GM12878 (cell line): ENCODE results near the gene SCNN1B.

Source experiments
- FOXK2 ChIP-seq: fragments of 450-650 bp; IDR thresholded peaks from 2 replicates; pipeline ENCODE4 v1.6.1; 2017; ENCODE audit warnings: mild to moderate bottlenecking, moderate library complexity
- HDGF ChIP-seq: fragments of 450-650 bp; IDR thresholded peaks from 2 replicates; pipeline ENCODE4 v1.6.1; 2016; ENCODE audit warnings: antibody characterized with exemption
- NFIC ChIP-seq: IDR thresholded peaks from 2 replicates; pipeline ENCODE4 v1.6.1; 2012; ENCODE audit warnings: low read depth, mild to moderate bottlenecking, inconsistent platforms, low read length, moderate library complexity
- POLR2AphosphoS2 ChIP-seq: IDR thresholded peaks from 2 replicates; pipeline ENCODE4 v1.6.1; 2011; ENCODE audit warnings: low read depth, mild to moderate bottlenecking, low read length, improper control_type of control experiment, moderate library complexity
- SIN3A ChIP-seq: IDR thresholded peaks from 2 replicates; pipeline ENCODE4 v1.6.1; 2012; ENCODE audit warnings: low read depth, low read length, improper control_type of control experiment
- TCF12 ChIP-seq: IDR thresholded peaks from 2 replicates; pipeline ENCODE4 v1.6.1; 2011; ENCODE audit warnings: low read depth, mild to moderate bottlenecking, low read length
- TCF7 ChIP-seq: IDR thresholded peaks from 2 replicates; pipeline ENCODE4 v1.6.1; 2014; ENCODE audit warnings: antibody characterized with exemption, borderline replicate concordance
- USF1 ChIP-seq: IDR thresholded peaks from 2 replicates; pipeline ENCODE4 v1.6.1; 2011; ENCODE audit warnings: borderline replicate concordance, low read depth, mild to moderate bottlenecking, moderate library complexity, mixed read lengths, low read length; ENCODE audit not compliant: insufficient read depth; ENCODE audit errors: extremely low read length
- YY1 ChIP-seq: IDR thresholded peaks from 2 replicates; pipeline ENCODE4 v1.6.1; 2011; ENCODE audit warnings: low read depth, mild to moderate bottlenecking, low read length
- ZZZ3 ChIP-seq: IDR thresholded peaks from 2 replicates; pipeline ENCODE4 v1.6.1; 2011; ENCODE audit warnings: low read depth; ENCODE audit not compliant: control insufficient read depth, insufficient read length
- TF ChIP-seq, protein P1 (sequence below): fragments of 450-650 bp; formaldehyde crosslinking; IDR thresholded peaks from 2 replicates; pipeline ENCODE4 v1.4.0; 2020; ENCODE audit warnings: mild to moderate bottlenecking, moderate library complexity
- TF ChIP-seq, protein P2 (sequence below), 3 experiments: IDR thresholded peaks in 2 of 3; conservative IDR thresholded peaks in 1 of 3; 2 replicates each; pipeline ENCODE4 v1.5.1; 2011; ENCODE audit warnings: low read depth in 3 of 3, low read length in 3 of 3, mild to moderate bottlenecking in 3 of 3, control low read depth in 2 of 3, moderate library complexity in 2 of 3, inconsistent platforms in 1 of 3, mixed read lengths in 1 of 3; ENCODE audit not compliant: control insufficient read depth in 2 of 3, insufficient read depth in 1 of 3; ENCODE audit errors: extremely low read depth in 1 of 3

- TF ChIP-seq USF1 (no peak), ZZZ3 (no peak), POLR2AphosphoS2 (no peak), YY1 (no peak), FOXK2 (no peak), HDGF (no peak), NFIC (no peak), TCF7 (no peak), TCF12 (no peak), SIN3A (no peak)
- TF ChIP-seq, protein P1, sequence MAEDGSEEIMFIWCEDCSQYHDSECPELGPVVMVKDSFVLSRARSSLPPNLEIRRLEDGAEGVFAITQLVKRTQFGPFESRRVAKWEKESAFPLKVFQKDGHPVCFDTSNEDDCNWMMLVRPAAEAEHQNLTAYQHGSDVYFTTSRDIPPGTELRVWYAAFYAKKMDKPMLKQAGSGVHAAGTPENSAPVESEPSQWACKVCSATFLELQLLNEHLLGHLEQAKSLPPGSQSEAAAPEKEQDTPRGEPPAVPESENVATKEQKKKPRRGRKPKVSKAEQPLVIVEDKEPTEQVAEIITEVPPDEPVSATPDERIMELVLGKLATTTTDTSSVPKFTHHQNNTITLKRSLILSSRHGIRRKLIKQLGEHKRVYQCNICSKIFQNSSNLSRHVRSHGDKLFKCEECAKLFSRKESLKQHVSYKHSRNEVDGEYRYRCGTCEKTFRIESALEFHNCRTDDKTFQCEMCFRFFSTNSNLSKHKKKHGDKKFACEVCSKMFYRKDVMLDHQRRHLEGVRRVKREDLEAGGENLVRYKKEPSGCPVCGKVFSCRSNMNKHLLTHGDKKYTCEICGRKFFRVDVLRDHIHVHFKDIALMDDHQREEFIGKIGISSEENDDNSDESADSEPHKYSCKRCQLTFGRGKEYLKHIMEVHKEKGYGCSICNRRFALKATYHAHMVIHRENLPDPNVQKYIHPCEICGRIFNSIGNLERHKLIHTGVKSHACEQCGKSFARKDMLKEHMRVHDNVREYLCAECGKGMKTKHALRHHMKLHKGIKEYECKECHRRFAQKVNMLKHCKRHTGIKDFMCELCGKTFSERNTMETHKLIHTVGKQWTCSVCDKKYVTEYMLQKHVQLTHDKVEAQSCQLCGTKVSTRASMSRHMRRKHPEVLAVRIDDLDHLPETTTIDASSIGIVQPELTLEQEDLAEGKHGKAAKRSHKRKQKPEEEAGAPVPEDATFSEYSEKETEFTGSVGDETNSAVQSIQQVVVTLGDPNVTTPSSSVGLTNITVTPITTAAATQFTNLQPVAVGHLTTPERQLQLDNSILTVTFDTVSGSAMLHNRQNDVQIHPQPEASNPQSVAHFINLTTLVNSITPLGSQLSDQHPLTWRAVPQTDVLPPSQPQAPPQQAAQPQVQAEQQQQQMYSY (CRISPR knock-in tag) = no peak
- TF ChIP-seq, protein P2, sequence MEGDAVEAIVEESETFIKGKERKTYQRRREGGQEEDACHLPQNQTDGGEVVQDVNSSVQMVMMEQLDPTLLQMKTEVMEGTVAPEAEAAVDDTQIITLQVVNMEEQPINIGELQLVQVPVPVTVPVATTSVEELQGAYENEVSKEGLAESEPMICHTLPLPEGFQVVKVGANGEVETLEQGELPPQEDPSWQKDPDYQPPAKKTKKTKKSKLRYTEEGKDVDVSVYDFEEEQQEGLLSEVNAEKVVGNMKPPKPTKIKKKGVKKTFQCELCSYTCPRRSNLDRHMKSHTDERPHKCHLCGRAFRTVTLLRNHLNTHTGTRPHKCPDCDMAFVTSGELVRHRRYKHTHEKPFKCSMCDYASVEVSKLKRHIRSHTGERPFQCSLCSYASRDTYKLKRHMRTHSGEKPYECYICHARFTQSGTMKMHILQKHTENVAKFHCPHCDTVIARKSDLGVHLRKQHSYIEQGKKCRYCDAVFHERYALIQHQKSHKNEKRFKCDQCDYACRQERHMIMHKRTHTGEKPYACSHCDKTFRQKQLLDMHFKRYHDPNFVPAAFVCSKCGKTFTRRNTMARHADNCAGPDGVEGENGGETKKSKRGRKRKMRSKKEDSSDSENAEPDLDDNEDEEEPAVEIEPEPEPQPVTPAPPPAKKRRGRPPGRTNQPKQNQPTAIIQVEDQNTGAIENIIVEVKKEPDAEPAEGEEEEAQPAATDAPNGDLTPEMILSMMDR (IDR thresholded peaks at IDR 0.05 in 2 of 3, conservative IDR thresholded peaks at IDR 0.05 in 1 of 3; ENCODE audit: control insufficient read depth in 2 of 3, extremely low read depth in 1 of 3, insufficient read depth in 1 of 3, low read depth in 3 of 3, low read length in 3 of 3) = no peak
Observed at GRCh38 chr16:23345237-23345636, 43.1 kb downstream of the SCNN1B start.
